PC-3 (cell line): ENCODE results near the gene THAP4. TPM values are rescaled to one million over a fixed set of nuclear protein-coding genes. Genes with fewer than 3 reads are reported as not detected.

Experiments used
- ATAC-seq: fragments of 200-7000 bp; cut with Tn5 transposase; 2 replicates; pipeline ENCODE4 v1.9.1; 2020; ENCODE audit warnings: mild to moderate bottlenecking, moderate library complexity
- BruUV-seq: library from RNA; stranded (reverse); fragments of 400-500 nt; replicated peaks from 2 replicates; lab custom pipeline; 2021; lab: Mats Ljungman, UMichigan
- CTCF ChIA-PET: fragments of 300-600 bp; sonication (Branson Sonifier 250); formaldehyde crosslinking; loops from one replicate; lab custom pipeline; 2022; ENCODE audit warnings: antibody characterized with exemption; lab: Charles Lee
- POLR2A ChIA-PET: fragments of 300-600 bp; sonication (Branson Sonifier 250); formaldehyde crosslinking; loops from one replicate; lab custom pipeline; 2022; ENCODE audit warnings: antibody characterized with exemption; ENCODE audit not compliant: unreplicated experiment; lab: Charles Lee
- DNase-seq: peaks from one replicate; pipeline ENCODE4 v3.0.0-alpha.2; 2015
- H2AFZ ChIP-seq: fragments of 300-600 bp; sonication (generic); 2 replicates; pipeline ENCODE4 v1.6.0; 2016; ENCODE audit warnings: antibody characterized with exemption, low read length
- H3F3A ChIP-seq: fragments of 300-600 bp; sonication (generic); one replicate; pipeline ENCODE4 v1.6.0; 2017; ENCODE audit warnings: antibody characterized with exemption, low read length, control low read depth, mild to moderate bottlenecking; ENCODE audit not compliant: unreplicated experiment
- H3K27ac ChIP-seq: fragments of 300-600 bp; sonication (generic); 2 replicates; pipeline ENCODE4 v1.5.1; 2016; ENCODE audit warnings: mild to moderate bottlenecking, low read length
- H3K27me3 ChIP-seq: fragments of 300-600 bp; sonication (generic); 2 replicates; pipeline ENCODE4 v1.6.1; 2016; ENCODE audit warnings: low read length, mixed read lengths
- H3K36me3 ChIP-seq: fragments of 300-600 bp; sonication (generic); 2 replicates; pipeline ENCODE4 v1.6.1; 2016; ENCODE audit warnings: low read depth, mixed run types, low read length, mixed read lengths
- H3K4me1 ChIP-seq: fragments of 300-600 bp; sonication (generic); 2 replicates; pipeline ENCODE4 v1.5.1; 2016; ENCODE audit warnings: low read length; ENCODE audit not compliant: insufficient read depth
- H3K4me2 ChIP-seq: fragments of 300-600 bp; sonication (generic); 2 replicates; pipeline ENCODE4 v1.6.0; 2016; ENCODE audit warnings: low read length
- H3K4me3 ChIP-seq: fragments of 300-600 bp; sonication (generic); 2 replicates; pipeline ENCODE4 v1.5.1; 2016; ENCODE audit warnings: mild to moderate bottlenecking, low read length, mixed read lengths
- H3K79me2 ChIP-seq: fragments of 300-600 bp; sonication (generic); 2 replicates; pipeline ENCODE4 v1.6.1; 2017; ENCODE audit warnings: low read length, mixed read lengths
- H3K9ac ChIP-seq: fragments of 300-600 bp; sonication (generic); 2 replicates; pipeline ENCODE4 v1.6.0; 2016; ENCODE audit warnings: mild to moderate bottlenecking, low read length
- H3K9me2 ChIP-seq: fragments of 300-600 bp; sonication (generic); replicated peaks from 2 replicates; pipeline ENCODE4 v1.6.1; 2016; ENCODE audit warnings: mixed run types, low read length, mixed read lengths
- H3K9me3 ChIP-seq: fragments of 300-600 bp; sonication (generic); 2 replicates; pipeline ENCODE4 v1.6.1; 2016; ENCODE audit warnings: low read length, mixed read lengths
- H4K20me1 ChIP-seq: fragments of 300-600 bp; sonication (generic); 2 replicates; pipeline ENCODE4 v1.6.1; 2016; ENCODE audit warnings: low read length, mixed read lengths
- EZH2 ChIP-seq: fragments of 300-600 bp; sonication (generic); IDR thresholded peaks from one replicate; pipeline ENCODE4 v1.6.1; 2017; ENCODE audit warnings: antibody characterized with exemption, mild to moderate bottlenecking, low read length; ENCODE audit not compliant: unreplicated experiment
- EZH2phosphoT487 ChIP-seq: fragments of 300-600 bp; sonication (generic); IDR thresholded peaks from 2 replicates; pipeline ENCODE4 v1.6.1; 2018; ENCODE audit warnings: mild to moderate bottlenecking, antibody characterized with exemption, low read length, borderline replicate concordance
- intact Hi-C: fragments of 100-400 bp; cut with micrococcal nuclease; formaldehyde crosslinking; loops from 2 replicates; pipeline ENCODE4 v1.9.0; 2023
- total RNA-seq: library from RNA; depleted of rRNA; stranded (reverse); fragments of >200 nt; gene quantifications from 2 replicates; pipeline ENCODE4 v1.2.3, GENCODE V29; 2014
- TF ChIP-seq, protein P1 (sequence below): fragments of 300-600 bp; sonication (generic); conservative IDR thresholded peaks from 2 replicates; pipeline ENCODE4 v1.5.1; 2017; ENCODE audit warnings: antibody characterized with exemption, low read depth, mild to moderate bottlenecking, low read length

The THAP4 gene
- total RNA-seq, 1 experiment from 2014 or later: 75.1 TPM

- CTCF ChIA-PET: no interaction called here
- Histone ChIP-seq H3F3A (no peaks in the 10 kb centered on the region), H3K9me2 (no peaks in the 10 kb centered on the region), H3K4me3 (no peak overlapping the region), H4K20me1 (no peaks in the 10 kb centered on the region), H3K9ac (no peak overlapping the region), H3K36me3 (no peaks in the 10 kb centered on the region), H3K4me1 (peaks cover 31% of the 10 kb centered on the region), H3K27ac (no peak overlapping the region), H3K4me2 (no peak overlapping the region), H2AFZ (no peak overlapping the region), H3K27me3 (no peaks in the 10 kb centered on the region), H3K9me3 (no peaks in the 10 kb centered on the region), H3K79me2 (no peaks in the 10 kb centered on the region)
- POLR2A ChIA-PET: no interaction called here
- intact Hi-C loops: no loop called here
- no peak for ATAC-seq
- BruUV-seq: no TSS peak
- no peak for TF ChIP-seq EZH2
- TF ChIP-seq, protein P1, sequence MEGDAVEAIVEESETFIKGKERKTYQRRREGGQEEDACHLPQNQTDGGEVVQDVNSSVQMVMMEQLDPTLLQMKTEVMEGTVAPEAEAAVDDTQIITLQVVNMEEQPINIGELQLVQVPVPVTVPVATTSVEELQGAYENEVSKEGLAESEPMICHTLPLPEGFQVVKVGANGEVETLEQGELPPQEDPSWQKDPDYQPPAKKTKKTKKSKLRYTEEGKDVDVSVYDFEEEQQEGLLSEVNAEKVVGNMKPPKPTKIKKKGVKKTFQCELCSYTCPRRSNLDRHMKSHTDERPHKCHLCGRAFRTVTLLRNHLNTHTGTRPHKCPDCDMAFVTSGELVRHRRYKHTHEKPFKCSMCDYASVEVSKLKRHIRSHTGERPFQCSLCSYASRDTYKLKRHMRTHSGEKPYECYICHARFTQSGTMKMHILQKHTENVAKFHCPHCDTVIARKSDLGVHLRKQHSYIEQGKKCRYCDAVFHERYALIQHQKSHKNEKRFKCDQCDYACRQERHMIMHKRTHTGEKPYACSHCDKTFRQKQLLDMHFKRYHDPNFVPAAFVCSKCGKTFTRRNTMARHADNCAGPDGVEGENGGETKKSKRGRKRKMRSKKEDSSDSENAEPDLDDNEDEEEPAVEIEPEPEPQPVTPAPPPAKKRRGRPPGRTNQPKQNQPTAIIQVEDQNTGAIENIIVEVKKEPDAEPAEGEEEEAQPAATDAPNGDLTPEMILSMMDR: no peak
- no peak for TF ChIP-seq EZH2phosphoT487
- no peak for DNase-seq
Observed at GRCh38 chr2:241553512-241553830, 83.5 kb downstream of the THAP4 start.

- H3K9ac ChIP-seq: no peak overlapping the region
- ATAC-seq (no peak), DNase-seq (no peak)
- H3K4me3 ChIP-seq: no peak overlapping the region
- intact Hi-C loops: no loop called here
- ChIA-PET POLR2A (no interaction called here), CTCF (no interaction called here)
- H3K79me2 ChIP-seq: no peaks in the 10 kb centered on the region
- no TSS peak for BruUV-seq
- no peak overlapping the region for H2AFZ ChIP-seq
- peaks cover 20% of the 10 kb centered on the region for H3K4me1 ChIP-seq
- H3K4me2 ChIP-seq: no peak overlapping the region
- H4K20me1 ChIP-seq: no peaks in the 10 kb centered on the region
- no peaks in the 10 kb centered on the region for H3F3A ChIP-seq
- H3K9me2 ChIP-seq: no peaks in the 10 kb centered on the region
- no peaks in the 10 kb centered on the region for H3K27me3 ChIP-seq
- no peaks in the 10 kb centered on the region for H3K36me3 ChIP-seq
- TF ChIP-seq, protein P1: no peak
- TF ChIP-seq EZH2 (no peak), EZH2phosphoT487 (no peak)
- no peak overlapping the region for H3K27ac ChIP-seq
- H3K9me3 ChIP-seq: no peaks in the 10 kb centered on the region
Observed at GRCh38 chr2:241551998-241552737, 84.8 kb downstream of the THAP4 start.

- no peaks in the 10 kb centered on the region for H4K20me1 ChIP-seq
- H3K27me3 ChIP-seq: no peaks in the 10 kb centered on the region
- TF ChIP-seq, protein P1: no peak
- no peak for TF ChIP-seq EZH2
- no peak for TF ChIP-seq EZH2phosphoT487
- H3K4me3 ChIP-seq: no peak overlapping the region
- DNase-seq (no peak), ATAC-seq (no peak)
- no peak overlapping the region for H2AFZ ChIP-seq
- ChIA-PET CTCF (no interaction called here), POLR2A (no interaction called here)
- no peak overlapping the region for H3K9ac ChIP-seq
- H3K27ac ChIP-seq: no peak overlapping the region
- no peaks in the 10 kb centered on the region for H3K9me3 ChIP-seq
- BruUV-seq: no TSS peak
- H3K36me3 ChIP-seq: no peaks in the 10 kb centered on the region
- H3K4me1 ChIP-seq: peaks cover 20% of the 10 kb centered on the region
- no peak overlapping the region for H3K4me2 ChIP-seq
- intact Hi-C loops: no loop called here
- no peaks in the 10 kb centered on the region for H3K79me2 ChIP-seq
- H3F3A ChIP-seq: no peaks in the 10 kb centered on the region
- no peaks in the 10 kb centered on the region for H3K9me2 ChIP-seq
Observed at GRCh38 chr2:241551599-241551997, 85.4 kb downstream of the THAP4 start.
